Ovary (tissue), 9 donors: ENCODE measurements around the gene SLC1A1. TPM values are rescaled to one million over a fixed set of nuclear protein-coding genes. Genes with fewer than 3 reads are reported as not detected.

Experiments
- DNase-seq, 5 donors: peaks; one replicate each; pipeline ENCODE4 v3.0.0-alpha.2; 2019 to 2020
- H3K27ac ChIP-seq, 2 donors: fragments of 200-600 bp; one replicate each; pipeline versions ENCODE4 v1.5.1 to v1.8.0; 2019 to 2022
- H3K27me3 ChIP-seq: fragments of 200-600 bp; one replicate; pipeline ENCODE4 v1.8.0; 2022
- H3K36me3 ChIP-seq: fragments of 200-600 bp; sonication (generic); one replicate; pipeline ENCODE4 v1.5.1; 2019
- H3K4me1 ChIP-seq: one replicate; pipeline ENCODE4 v1.8.1; 2013; ENCODE audit warnings: mild to moderate bottlenecking, moderate library complexity; ENCODE audit not compliant: insufficient read depth
- H3K4me3 ChIP-seq: fragments of 200-600 bp; sonication (generic); one replicate; pipeline ENCODE4 v1.5.1; 2017
- H3K9me3 ChIP-seq, 2 donors: fragments of 200-600 bp in 1 of 2; sonication (generic) in 1 of 2; one replicate each; pipeline versions ENCODE4 v1.5.1 to v1.8.1; 2013 to 2019; ENCODE audit warnings: mild to moderate bottlenecking in 1 of 2, moderate library complexity in 1 of 2
- CTCF ChIP-seq, 3 donors: fragments of 450-650 bp in 2 of 3; fragments of 200-600 bp in 1 of 3; IDR thresholded peaks; one replicate each; pipeline versions ENCODE4 v1.5.1 to v1.8.0; 2016 to 2022; ENCODE audit warnings: antibody characterized with exemption in 3 of 3, mild to moderate bottlenecking in 1 of 3
- EP300 ChIP-seq: sonication (generic); formaldehyde crosslinking; IDR thresholded peaks from one replicate; pipeline ENCODE4 v1.6.1; 2017; ENCODE audit warnings: antibody characterized with exemption
- POLR2A ChIP-seq: fragments of 450-650 bp; IDR thresholded peaks from one replicate; pipeline ENCODE4 v1.6.1; 2017; ENCODE audit warnings: antibody characterized with exemption, mild to moderate bottlenecking, moderate library complexity
- WGBS, 3 donors: extraction: QIAGEN DNeasy Blood & Tissue Kit in 1 of 3; methylation state at CpG; one replicate each; pipeline versions ENCODE4 v1.1.5 to v1.1.7; 2013 to 2017; 5-methylcytosine and 5-hydroxymethylcytosine counted together
- intact Hi-C, 4 donors: fragments of 100-400 bp; cut with DNase I; formaldehyde crosslinking; loops; one replicate each; pipeline versions ENCODE4 v1.11.0 to v1.15.1; 2022 to 2023
- polyA plus RNA-seq, 2 donors: library from polyadenylated mRNA; stranded (reverse); fragments of 200-250 nt in 1 of 2; fragments of 350-450 nt in 1 of 2; fragmentation: Illumina TruSeq in 1 of 2; extraction: RNeasy Lipid Tissue Mini Kit (QIAGEN cat#74804) in 1 of 2; gene quantifications; one replicate each; pipeline ENCODE4 v1.2.3, GENCODE V29; 2013 to 2014
- total RNA-seq, 7 donors: library from RNA; depleted of rRNA in 2 of 7; stranded (reverse); fragments of >200 nt in 2 of 7; fragmentation: NEBNext Ultra II Directional in 3 of 7; extraction: Animal tissue kit (Norgen Biotek cat#: 25700) in 3 of 7; gene quantifications; one replicate each; pipeline versions ENCODE4 v1.1.0 to v1.2.4, GENCODE V29; 2016 to 2023
- donor health status: DM: no; HTN: no; CAD: no; lungs with moderate emphysema.
- donor health status: DM: no; HTN: no; CAD: no.
- donor health status: Bipolar disorder and iron deficiency.
- donor health status: DM: yes; HTN: yes; CAD: no.
- donor health status: DM: no; HTN: no; CAD: no.
- donor health status: DM: yes; HTN: yes; CAD: no.

The SLC1A1 gene
- total and polyA plus RNA-seq, 9 donors, result 0.76 to 3.1 (median 1.6) TPM

GRCh38 chr9:4558371-4558998 lies 68.2 kb downstream of the SLC1A1 start:
- Histone ChIP-seq H3K4me3 (no peak overlapping the region), H3K9me3 (no peaks in the 10 kb centered on the region), H3K27ac (no peak overlapping the region), H3K4me1 (no peaks in the 10 kb centered on the region), H3K27me3 (no peaks in the 10 kb centered on the region), H3K36me3 (no peaks in the 10 kb centered on the region)
- no peak for DNase-seq
- intact Hi-C loops, result no loop called here
- WGBS, 3 donors, result 75% methylated on average over 5 of the region's 5 CpGs
- TF ChIP-seq CTCF (IDR thresholded peaks at IDR 0.05) (no peak), POLR2A (no peak), EP300 (no peak)

GRCh38 chr9:4559261-4560182 lies 69.3 kb downstream of the SLC1A1 start:
- no peak overlapping the region for H3K4me3 ChIP-seq
- no peaks in the 10 kb centered on the region for H3K36me3 ChIP-seq
- no peaks in the 10 kb centered on the region for H3K4me1 ChIP-seq
- intact Hi-C loops, result no loop called here
- H3K27ac ChIP-seq, result no peak overlapping the region
- no peaks in the 10 kb centered on the region for H3K9me3 ChIP-seq
- TF ChIP-seq EP300 (no peak), POLR2A (no peak), CTCF (IDR thresholded peaks at IDR 0.05) (no peak)
- WGBS, 3 donors, result 70 to 72% (median 70%) methylated on average over 8 of the region's 8 CpGs
- H3K27me3 ChIP-seq, result no peaks in the 10 kb centered on the region
- no peak for DNase-seq

DNA sequence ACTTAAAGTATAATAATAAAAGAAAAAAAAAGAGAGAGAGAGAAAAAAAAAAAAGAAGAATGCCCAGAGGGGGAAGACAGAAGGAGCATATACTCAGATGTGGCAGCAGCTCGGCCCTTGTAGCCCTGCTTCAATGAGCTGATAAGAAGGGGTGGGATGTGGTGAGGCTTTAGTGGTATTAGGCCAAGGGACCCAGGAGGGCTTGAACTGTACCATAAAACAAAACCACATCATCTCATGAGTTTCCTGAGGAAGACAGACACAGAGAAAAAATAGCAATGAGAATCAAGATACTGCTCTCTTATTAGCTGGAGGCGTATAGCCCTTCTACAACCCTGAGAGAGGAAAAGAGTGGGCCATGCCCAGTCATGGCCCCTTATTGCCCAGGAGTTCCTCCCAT lies 72.8 kb downstream of the SLC1A1 start:
- Histone ChIP-seq H3K27me3 (no peaks in the 10 kb centered on the region), H3K27ac (no peak overlapping the region), H3K4me1 (no peaks in the 10 kb centered on the region), H3K9me3 (no peaks in the 10 kb centered on the region), H3K36me3 (no peaks in the 10 kb centered on the region), H3K4me3 (no peak overlapping the region)
- intact Hi-C loops, result no loop called here
- no peak for TF ChIP-seq CTCF (IDR thresholded peaks at IDR 0.05)
- TF ChIP-seq POLR2A, result no peak
- no peak for TF ChIP-seq EP300
- WGBS, 3 donors, result 91 to 96% (median 93%) methylated on average over 2 of the region's 2 CpGs
- DNase-seq, result no peak

GRCh38 chr9:4566806-4567205 lies 76.5 kb downstream of the SLC1A1 start:
- DNase-seq, result no peak
- intact Hi-C loops, result no loop called here
- Histone ChIP-seq H3K36me3 (no peaks in the 10 kb centered on the region), H3K4me1 (no peaks in the 10 kb centered on the region), H3K4me3 (no peak overlapping the region), H3K27me3 (no peaks in the 10 kb centered on the region), H3K9me3 (no peaks in the 10 kb centered on the region), H3K27ac (no peak overlapping the region)
- TF ChIP-seq EP300 (no peak), CTCF (IDR thresholded peaks at IDR 0.05) (no peak), POLR2A (no peak)
- 88 to 91% (median 90%) methylated on average over 2 of the region's 2 CpGs for WGBS, 3 donors
